H7 (cell line): ENCODE data around the gene TMC2. TPM values are rescaled to one million over a fixed set of nuclear protein-coding genes. Genes with fewer than 3 reads are reported as not detected.

Source experiments
- DNase-seq: peaks from one replicate; pipeline ENCODE4 v3.0.0; 2012
- H3K27me3 ChIP-seq: 2 replicates; pipeline ENCODE4 v1.6.0; 2011; ENCODE audit warnings: mild to moderate bottlenecking, low read length; ENCODE audit not compliant: control insufficient read depth, insufficient read depth
- H3K36me3 ChIP-seq: replicated peaks from 2 replicates; pipeline ENCODE4 v1.5.1; 2011; ENCODE audit warnings: low read length; ENCODE audit not compliant: control insufficient read depth, insufficient read depth
- H3K4me3 ChIP-seq: 2 replicates; pipeline ENCODE4 v1.5.1; 2011; ENCODE audit warnings: low read depth, mild to moderate bottlenecking, control low read depth, low read length, moderate library complexity; ENCODE audit not compliant: insufficient read depth
- total RNA-seq: library from RNA; depleted of rRNA; stranded (reverse); fragments of >200 nt; shearing (Covaris generic); gene quantifications from 2 replicates; pipeline ENCODE4 v1.2.3, GENCODE V29; 2014

TMC2 gene
- total RNA-seq, 1 experiment from 2014 or later = not detected

- Histone ChIP-seq H3K27me3 (no peaks in the 10 kb centered on the region), H3K4me3 (no peak overlapping the region), H3K36me3 (no peaks in the 10 kb centered on the region)
- DNase-seq = no peak
Observed at GRCh38 chr20:2585811-2586210, 49.4 kb downstream of the TMC2 start.

- H3K36me3 ChIP-seq = no peaks in the 10 kb centered on the region
- H3K27me3 ChIP-seq = no peaks in the 10 kb centered on the region
- no peak overlapping the region for H3K4me3 ChIP-seq
- no peak for DNase-seq
Observed at GRCh38 chr20:2593756-2594155, 57.4 kb downstream of the TMC2 start.

- Histone ChIP-seq H3K4me3 (no peak overlapping the region), H3K36me3 (no peaks in the 10 kb centered on the region), H3K27me3 (no peaks in the 10 kb centered on the region)
- DNase-seq = no peak
Observed at GRCh38 chr20:2595076-2595475, 58.7 kb downstream of the TMC2 start.

GRCh38 chr20:2596673-2597279 is 60.4 kb downstream of the TMC2 start:
- Histone ChIP-seq H3K36me3 (no peaks in the 10 kb centered on the region), H3K27me3 (no peaks in the 10 kb centered on the region), H3K4me3 (no peak overlapping the region)
- no peak for DNase-seq

- Histone ChIP-seq H3K36me3 (no peaks in the 10 kb centered on the region), H3K4me3 (no peak overlapping the region), H3K27me3 (no peaks in the 10 kb centered on the region)
- DNase-seq = peak; percentile 46
Observed at GRCh38 chr20:2599288-2600006, 63.1 kb downstream of the TMC2 start.

GRCh38 chr20:2602046-2602735 is 65.8 kb downstream of the TMC2 start:
- Histone ChIP-seq H3K4me3 (no peak overlapping the region), H3K36me3 (no peaks in the 10 kb centered on the region), H3K27me3 (no peaks in the 10 kb centered on the region)
- DNase-seq = no peak

- no peak overlapping the region for H3K4me3 ChIP-seq
- no peaks in the 10 kb centered on the region for H3K27me3 ChIP-seq
- no peak for DNase-seq
- H3K36me3 ChIP-seq = no peaks in the 10 kb centered on the region
Observed at GRCh38 chr20:2602746-2603145, 66.4 kb downstream of the TMC2 start.

GRCh38 chr20:2603816-2604505 is 67.6 kb downstream of the TMC2 start:
- H3K36me3 ChIP-seq = no peaks in the 10 kb centered on the region
- no peak for DNase-seq
- no peak overlapping the region for H3K4me3 ChIP-seq
- H3K27me3 ChIP-seq = no peaks in the 10 kb centered on the region

GRCh38 chr20:2604506-2604835 is 68.1 kb downstream of the TMC2 start:
- Histone ChIP-seq H3K4me3 (no peak overlapping the region), H3K36me3 (no peaks in the 10 kb centered on the region), H3K27me3 (no peaks in the 10 kb centered on the region)
- DNase-seq = no peak

GRCh38 chr20:2606507-2607006 is 70.2 kb downstream of the TMC2 start:
- H3K4me3 ChIP-seq = no peak overlapping the region
- H3K36me3 ChIP-seq = no peaks in the 10 kb centered on the region
- no peak for DNase-seq
- peaks cover 1% of the 10 kb centered on the region; the same call in 1 of the 2 replicates for H3K27me3 ChIP-seq

- H3K36me3 ChIP-seq = no peaks in the 10 kb centered on the region
- no peak overlapping the region for H3K4me3 ChIP-seq
- H3K27me3 ChIP-seq = peaks cover 1% of the 10 kb centered on the region; the same call in 1 of the 2 replicates
- DNase-seq = no peak
Observed at GRCh38 chr20:2610326-2610725, 74.0 kb downstream of the TMC2 start.

GRCh38 chr20:2610941-2611720 is 74.8 kb downstream of the TMC2 start:
- Histone ChIP-seq H3K4me3 (no peak overlapping the region), H3K27me3 (peaks cover 1% of the 10 kb centered on the region; the same call in 1 of the 2 replicates), H3K36me3 (no peaks in the 10 kb centered on the region)
- no peak for DNase-seq

GRCh38 chr20:2612073-2612472 is 75.7 kb downstream of the TMC2 start:
- DNase-seq = no peak
- Histone ChIP-seq H3K36me3 (no peaks in the 10 kb centered on the region), H3K27me3 (peaks cover 1% of the 10 kb centered on the region; the same call in 1 of the 2 replicates), H3K4me3 (no peak overlapping the region)

- Histone ChIP-seq H3K36me3 (no peaks in the 10 kb centered on the region), H3K4me3 (no peak overlapping the region), H3K27me3 (no peaks in the 10 kb centered on the region)
- DNase-seq = no peak
Observed at GRCh38 chr20:2616634-2617033, 80.3 kb downstream of the TMC2 start.
